Mesenteric fat pad (tissue), 1 donor: ENCODE data around the gene ARHGAP25. TPM values are rescaled to one million over a fixed set of nuclear protein-coding genes. Genes with fewer than 3 reads are reported as not detected.
A peak's percentile ranks its signal among the peaks of the same experiment; 100 is the strongest.
"Not testable (repeated sequence)": the region's sequence is repeated elsewhere in the genome, so short reads cannot be mapped to it uniquely, and the experiment has no call there.

Experiments used
- DNase-seq: peaks from one replicate; pipeline ENCODE4 v3.0.0-alpha.2; 2020; ENCODE audit warnings: low spot score
- total RNA-seq: library from RNA; stranded (reverse); fragmentation: NEBNext Ultra II Directional; extraction: Animal tissue kit (Norgen Biotek cat#: 25700); gene quantifications from one replicate; pipeline ENCODE4 v1.2.1, GENCODE V29; 2021
- donor health status: DM: yes; HTN: yes; CAD: no.

ARHGAP25 gene
- total RNA-seq, 1 donor from 2014 or later = 15.6 TPM

- no peak for DNase-seq
Observed at GRCh38 chr2:68796295-68796905, 61.8 kb downstream of the ARHGAP25 start.

GRCh38 chr2:68798569-68798968 lies 64.0 kb downstream of the ARHGAP25 start:
- no peak for DNase-seq

DNA sequence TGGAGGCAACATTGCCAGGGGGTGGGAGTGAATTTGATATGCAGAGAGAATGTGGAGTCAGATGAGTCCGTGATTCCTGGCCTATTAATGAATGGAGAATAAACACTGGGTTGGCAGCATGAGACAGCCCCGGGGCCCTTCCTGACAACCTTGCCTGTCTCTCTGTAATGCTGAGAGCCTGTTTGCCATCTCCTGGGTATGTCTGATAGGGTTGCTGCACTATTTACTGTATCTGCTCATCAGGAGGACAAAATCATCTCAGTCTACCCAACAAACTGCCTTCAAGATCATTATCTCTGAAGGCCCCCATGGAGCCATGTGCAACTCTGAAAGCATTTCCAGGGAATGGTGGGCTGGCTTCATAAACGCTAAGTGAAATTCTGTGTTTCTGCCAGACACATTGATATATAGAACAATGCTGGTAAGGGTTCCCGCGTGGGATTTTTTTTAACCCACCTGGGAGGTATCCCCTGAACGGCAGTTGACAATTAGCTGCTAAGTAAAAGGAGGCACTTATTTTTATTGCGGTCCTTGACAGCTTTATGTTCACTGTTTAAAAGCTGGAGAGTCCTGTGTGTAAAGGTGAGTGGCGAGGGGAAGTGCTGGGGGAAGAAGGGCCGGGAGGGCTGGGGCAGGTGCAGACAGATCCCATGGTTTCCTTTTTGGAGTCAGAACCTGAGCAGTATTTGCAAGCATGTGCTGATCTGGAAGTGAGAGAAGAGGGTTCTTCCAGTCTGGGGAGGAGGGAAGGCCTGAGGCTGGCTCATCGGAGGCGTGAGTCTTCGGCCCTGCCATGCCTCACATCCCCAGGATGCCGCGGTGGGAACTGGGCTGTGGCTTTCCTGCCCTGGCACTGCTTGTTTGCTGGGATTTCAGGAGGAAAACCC lies 64.8 kb downstream of the ARHGAP25 start:
- no peak for DNase-seq

DNA sequence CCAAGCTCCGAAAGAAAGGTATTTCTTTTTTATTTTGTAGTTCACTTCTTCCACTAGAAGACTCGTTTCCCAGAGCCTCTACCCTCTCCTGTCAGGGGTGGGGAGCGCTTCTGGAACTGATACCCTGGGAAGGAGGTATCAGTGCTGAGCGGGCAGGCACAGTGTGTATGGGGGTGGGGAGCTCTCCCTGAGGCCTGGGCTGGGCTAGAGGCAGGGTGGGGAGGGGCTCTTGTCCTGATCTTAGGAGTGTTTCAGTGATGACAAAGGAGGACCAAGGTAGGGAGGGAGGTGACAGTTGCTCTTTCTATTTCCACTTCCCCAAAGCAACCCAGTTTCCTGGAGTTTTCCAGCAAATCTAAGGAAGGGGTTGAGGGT lies 65.4 kb downstream of the ARHGAP25 start:
- DNase-seq = no peak

DNA sequence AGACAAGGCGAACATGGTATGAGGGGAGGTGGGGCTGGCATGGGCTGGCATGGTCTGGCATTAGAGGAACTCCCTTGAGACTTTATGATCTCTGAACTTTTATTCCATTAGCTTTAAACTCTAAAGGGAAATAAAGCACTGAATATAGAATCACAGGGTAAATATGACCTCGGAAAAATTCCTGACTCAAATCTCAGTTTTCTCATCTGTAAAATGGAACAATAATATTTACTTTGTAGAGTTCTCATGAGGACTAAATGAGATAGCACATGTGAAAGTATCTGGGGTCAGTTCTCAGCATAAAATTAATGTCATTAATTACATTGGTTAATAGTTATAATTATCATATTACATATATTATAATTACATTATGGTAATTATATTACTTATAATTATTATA lies 65.9 kb downstream of the ARHGAP25 start:
- no peak for DNase-seq

GRCh38 chr2:68802161-68802560 lies 67.5 kb downstream of the ARHGAP25 start:
- DNase-seq = not testable (repeated sequence)

- DNase-seq = no peak
Observed at GRCh38 chr2:68805025-68805424, 70.4 kb downstream of the ARHGAP25 start.

GRCh38 chr2:68806511-68807109 lies 72.0 kb downstream of the ARHGAP25 start:
- no peak for DNase-seq

GRCh38 chr2:68807821-68808266 lies 73.2 kb downstream of the ARHGAP25 start:
- DNase-seq = no peak

DNA sequence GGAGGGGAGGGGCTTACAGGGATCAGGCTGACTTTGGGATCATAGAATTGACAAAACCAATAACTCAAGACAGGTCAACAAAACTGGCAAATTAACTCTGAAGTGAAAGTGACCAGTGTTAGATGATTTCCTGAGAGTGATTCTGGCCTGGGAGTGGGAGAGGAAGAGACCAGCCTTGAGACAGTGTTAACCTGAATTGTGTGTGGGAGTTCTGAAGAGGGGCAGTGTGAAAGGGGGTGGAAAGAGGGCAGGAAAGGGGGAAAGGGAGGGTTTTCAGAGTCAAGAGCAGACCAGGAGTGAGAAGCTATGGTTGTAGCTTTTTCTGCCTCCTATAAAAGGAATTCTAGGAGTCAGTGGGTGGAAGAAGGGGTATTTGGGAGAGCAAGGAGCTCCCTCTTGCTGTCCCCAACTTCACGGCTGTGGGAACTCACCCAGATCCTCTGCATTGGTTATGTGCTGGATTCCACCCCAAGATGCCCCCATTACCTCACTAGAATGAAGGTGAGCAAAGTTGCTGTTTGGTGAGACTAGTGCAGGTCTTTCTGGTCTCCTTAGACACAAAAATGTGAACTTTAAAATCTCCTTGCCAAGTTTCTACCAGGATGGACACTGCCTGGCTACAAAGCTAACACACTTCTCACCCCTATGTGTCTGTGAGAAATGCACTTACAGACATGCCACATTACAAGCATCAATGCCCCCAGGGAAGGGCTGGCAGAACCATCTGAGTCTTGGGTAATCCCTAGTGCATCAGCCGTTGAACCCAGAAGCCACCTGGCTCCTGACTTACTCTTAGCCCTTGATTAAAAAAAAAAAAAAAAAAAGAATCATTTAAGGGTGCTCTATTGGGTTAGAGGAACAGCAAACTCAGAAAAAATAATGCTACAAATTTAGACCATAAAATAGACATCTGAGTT lies 75.0 kb downstream of the ARHGAP25 start:
- DNase-seq = no peak

GRCh38 chr2:68811364-68811763 lies 76.8 kb downstream of the ARHGAP25 start:
- DNase-seq = no peak

DNA sequence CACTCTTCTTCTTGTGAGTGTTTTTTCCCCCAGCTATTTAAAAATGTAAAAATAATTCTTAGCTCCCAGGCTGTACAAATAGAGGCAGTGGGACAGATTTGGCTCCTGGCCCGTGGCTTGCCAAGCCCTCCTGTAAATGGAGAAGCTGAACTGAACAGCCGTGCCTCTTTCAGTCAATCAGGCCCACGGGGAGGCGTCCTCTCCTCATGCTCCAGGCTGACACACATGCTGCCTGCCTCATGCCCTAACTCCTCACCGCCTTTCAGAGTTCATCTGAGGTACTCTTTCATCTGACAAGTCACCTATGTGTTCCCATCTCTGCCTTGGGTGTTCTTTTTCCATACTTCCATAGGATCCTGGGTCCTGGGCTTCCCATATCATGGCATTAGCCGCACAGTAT lies 77.6 kb downstream of the ARHGAP25 start:
- no peak for DNase-seq

GRCh38 chr2:68813596-68813995 lies 79.0 kb downstream of the ARHGAP25 start:
- DNase-seq = no peak

- no peak for DNase-seq
Observed at GRCh38 chr2:68817306-68817705, 82.7 kb downstream of the ARHGAP25 start.

DNA sequence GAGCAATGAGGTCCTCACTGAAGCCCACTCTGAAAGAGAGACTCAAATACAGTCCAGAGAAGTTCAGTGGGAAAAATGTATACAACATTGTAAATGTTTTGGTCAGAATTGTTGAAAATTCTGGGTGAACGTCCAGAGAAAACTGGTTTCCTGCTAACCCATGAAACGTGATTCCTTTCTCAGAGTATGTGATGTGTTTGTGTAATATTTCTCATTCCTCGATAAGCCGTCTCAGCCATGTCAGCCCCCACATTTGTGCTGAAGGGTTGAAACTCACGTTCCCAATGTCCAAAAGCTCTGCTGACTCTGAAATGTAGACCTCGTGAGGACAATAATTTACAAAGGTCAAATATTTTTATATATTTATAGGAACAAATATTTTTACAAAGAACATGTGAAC lies 84.9 kb downstream of the ARHGAP25 start:
- DNase-seq = no peak

DNA sequence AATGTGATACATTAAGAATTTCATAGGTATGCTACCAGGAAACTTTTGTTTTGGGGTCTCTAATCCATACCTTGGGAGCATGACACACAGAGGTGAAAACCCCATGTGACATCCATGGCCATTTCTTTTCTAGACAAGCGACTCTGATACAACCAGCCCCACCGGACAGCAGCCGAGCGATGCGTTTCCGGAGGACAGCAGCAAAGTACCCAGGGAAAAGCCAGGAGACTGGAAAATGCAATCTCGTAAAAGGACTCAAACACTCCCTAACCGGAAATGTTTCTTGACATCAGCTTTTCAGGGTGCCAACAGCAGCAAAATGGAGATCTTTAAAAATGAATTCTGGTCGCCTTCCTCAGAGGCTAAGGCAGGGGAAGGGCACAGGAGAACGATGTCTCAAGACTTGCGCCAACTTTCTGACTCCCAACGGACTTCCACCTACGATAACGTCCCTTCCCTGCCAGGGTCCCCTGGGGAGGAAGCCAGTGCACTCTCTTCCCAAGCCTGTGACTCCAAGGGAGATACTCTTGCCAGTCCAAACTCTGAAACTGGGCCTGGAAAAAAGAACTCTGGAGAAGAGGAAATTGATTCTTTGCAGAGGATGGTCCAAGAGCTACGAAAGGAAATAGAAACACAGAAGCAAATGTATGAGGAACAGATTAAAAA lies 87.7 kb downstream of the ARHGAP25 start:
- DNase-seq = no peak

DNA sequence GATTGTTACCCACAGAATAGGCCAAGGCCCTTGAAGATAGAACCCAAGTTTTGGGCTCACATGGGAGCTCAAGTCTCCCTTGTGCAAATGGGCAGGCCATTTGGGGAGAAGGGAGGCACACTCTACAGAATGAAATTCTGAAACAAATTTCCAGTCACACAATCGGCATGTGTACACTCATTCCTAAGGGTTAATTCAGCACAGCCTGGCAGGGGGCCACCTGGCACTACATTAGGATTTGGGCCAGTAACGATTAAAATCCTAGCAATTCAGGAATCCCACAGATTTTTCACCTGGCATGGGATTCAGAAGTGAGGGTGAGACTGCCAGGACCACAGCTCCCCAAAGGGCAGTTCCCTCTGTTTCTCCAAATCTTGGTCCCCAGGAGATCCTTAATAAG lies 90.2 kb downstream of the ARHGAP25 start:
- DNase-seq = no peak

- DNase-seq = no peak
Observed at GRCh38 chr2:68825866-68826265, 91.3 kb downstream of the ARHGAP25 start.

GRCh38 chr2:68827666-68828065 lies 93.1 kb downstream of the ARHGAP25 start:
- DNase-seq = no peak

DNA sequence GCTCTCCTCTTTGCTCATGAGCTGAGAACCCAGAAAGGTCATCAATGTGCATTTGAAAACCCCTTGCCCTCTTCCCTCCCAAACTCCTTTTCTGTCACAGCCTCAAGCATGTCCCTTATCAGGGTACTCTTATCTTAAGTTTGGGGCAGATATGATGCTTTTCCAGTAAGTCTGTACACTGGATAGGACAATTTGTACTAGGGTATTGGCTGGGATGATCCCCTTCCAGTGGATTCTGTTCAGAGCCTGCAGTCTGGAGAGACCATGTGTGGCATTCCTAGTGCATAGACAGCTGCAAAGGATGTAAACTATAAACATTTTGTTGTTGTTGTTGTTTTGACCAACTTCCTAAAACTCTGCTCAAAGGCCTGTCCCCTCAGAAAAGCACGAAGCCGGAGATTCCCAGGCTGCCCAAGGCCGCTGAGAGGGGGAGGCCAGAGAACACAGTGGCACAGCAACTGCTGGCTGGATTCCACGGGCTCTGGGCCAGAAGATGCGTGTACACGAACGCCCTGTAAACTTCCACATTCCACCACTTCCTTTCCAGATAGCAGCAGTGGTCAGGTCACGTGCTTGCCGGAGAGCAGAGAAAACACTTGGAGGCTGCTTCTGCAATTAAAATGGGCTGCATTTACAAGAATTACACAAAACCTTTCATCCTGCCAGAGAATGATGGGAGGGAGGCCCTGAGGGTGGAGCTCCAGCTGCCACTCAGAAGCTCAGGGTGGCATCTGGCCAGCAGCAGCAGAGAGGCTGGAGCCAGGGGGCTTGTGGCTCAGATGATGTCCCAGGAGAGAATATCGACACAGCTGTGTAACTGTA lies 94.5 kb downstream of the ARHGAP25 start:
- peak; percentile 96 for DNase-seq
